HG02571 (cell line): ENCODE data around the gene PDSS2.
"Not testable (repeated sequence)": the region's sequence is repeated elsewhere in the genome, so short reads cannot be mapped to it uniquely, and the experiment has no call there.

Source experiments
- ATAC-seq: cut with Tn5 transposase; IDR thresholded peaks from one replicate; pipeline ENCODE4 v1.9.1; 2021; ENCODE audit warnings: mild to moderate bottlenecking, moderate library complexity; ENCODE audit not compliant: unreplicated experiment

PDSS2 gene

GRCh38 chr6:107128175-107128574 lies 331.2 kb downstream of the PDSS2 start:
- ATAC-seq: no peak

- ATAC-seq: no peak
These were observed 333.6 kb downstream of the PDSS2 start for GRCh38 chr6:107125771-107126170.

DNA sequence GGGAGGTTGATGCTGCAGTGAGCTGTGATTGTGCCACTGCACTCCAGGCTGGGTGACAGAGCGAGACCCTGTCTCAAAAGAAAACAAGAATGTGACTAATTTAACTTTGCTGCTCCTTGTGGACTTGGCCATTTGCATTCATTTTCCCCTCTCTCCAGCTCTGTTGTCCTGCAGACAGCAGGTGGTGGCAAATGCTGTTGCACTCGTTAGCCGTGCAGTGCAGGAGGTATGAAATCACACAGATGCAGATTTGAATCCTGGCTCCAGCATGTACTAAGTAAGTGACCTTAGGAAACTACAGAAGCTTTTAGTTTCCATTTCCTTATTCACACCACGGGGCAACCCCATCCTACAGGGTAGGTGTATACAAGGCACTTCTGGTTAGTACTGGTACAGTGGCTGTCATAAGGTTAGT lies 334.4 kb downstream of the PDSS2 start:
- peak; percentile 74 for ATAC-seq

DNA sequence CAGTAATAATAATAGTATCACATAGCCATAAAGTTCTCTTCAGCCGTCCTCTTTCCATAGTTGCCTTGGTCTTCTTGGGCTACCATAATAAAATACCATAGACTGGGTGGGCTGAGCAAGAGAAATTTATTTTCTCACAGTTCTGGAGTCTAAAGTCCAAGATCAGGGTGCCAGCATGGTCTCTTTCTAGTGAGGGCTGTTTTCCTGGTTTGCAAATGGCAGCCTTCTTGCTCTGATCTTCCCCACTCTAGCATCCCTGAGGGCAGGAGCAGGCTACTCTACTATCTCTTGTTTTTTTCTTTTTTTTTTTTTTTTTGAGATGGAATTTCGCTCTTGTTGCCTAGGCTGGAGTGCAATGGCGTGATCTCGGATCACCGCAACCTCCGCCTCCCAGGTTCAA lies 335.9 kb downstream of the PDSS2 start:
- no peak for ATAC-seq

DNA sequence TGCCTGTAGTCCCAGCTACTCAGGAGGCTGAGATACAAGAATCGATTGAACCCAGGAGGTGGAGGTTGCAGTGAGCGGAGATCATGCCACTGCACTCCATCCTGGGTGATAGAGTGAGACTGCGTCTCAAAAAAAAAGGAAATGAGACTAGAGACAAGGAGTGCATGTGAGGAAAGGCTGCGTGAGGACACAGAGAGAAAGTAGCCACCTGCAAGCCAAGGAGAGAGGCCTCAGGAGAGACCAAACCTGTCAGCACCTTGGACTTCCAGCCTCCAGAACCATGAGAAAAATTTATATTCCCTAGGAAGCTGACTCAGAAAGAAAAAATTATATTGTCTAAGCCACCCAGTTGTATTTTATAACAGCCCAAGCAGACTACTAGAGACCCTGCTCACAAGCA lies 336.6 kb downstream of the PDSS2 start:
- ATAC-seq: no peak

- ATAC-seq: no peak
These were observed 337.3 kb downstream of the PDSS2 start for GRCh38 chr6:107121964-107122495.

GRCh38 chr6:107121266-107121665 lies 338.1 kb downstream of the PDSS2 start:
- no peak for ATAC-seq

- ATAC-seq: no peak
These were observed 339.0 kb downstream of the PDSS2 start for GRCh38 chr6:107120404-107120803.

- no peak for ATAC-seq
These were observed 340.4 kb downstream of the PDSS2 start for GRCh38 chr6:107118976-107119375.

DNA sequence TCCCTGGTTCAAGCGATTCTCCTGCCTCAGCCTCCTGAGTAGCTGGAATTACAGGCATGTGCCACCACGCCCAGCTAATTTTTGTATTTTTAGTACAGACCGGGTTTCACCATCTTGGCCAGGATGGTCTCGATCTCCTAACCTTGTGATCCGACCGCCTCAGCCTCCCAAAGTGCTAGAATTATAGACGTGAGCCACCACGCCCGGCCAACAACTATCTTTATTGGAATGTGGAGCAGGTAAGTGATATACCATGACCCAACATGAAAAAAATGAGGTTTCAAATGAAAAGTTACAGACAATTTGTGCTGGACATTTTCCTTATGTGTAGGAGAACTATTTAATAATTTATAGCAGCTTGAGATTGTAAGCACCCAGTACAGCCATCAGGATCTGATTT lies 340.8 kb downstream of the PDSS2 start:
- ATAC-seq: not testable (repeated sequence)

- no peak for ATAC-seq
These were observed 342.4 kb downstream of the PDSS2 start for GRCh38 chr6:107116931-107117330.

DNA sequence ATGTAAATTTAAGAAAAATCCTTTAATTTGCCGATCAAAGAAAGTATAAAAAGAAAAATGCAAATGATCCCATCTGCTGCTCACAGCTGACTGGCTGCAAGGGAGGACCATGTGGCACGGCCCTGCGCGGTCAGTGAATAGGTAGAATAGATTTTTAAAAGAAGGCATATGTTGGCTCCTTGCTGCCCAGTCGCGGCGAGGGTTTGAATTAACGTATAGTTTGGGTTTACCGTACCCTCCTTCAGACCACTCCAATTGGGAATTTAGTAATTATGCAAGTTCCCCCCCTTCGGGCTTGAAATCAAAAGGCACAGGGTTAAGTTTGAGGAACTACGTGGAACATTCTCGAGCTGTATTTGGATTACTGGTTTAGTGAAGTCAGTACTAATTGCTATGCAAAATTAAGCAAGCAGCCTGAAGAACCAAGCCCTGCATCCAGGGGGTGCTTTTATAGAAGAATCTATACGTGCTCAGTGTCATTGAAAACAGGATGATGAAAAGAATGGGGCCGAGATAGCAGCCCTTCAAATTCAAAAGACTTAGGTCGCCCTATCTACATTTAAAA lies 343.0 kb downstream of the PDSS2 start:
- ATAC-seq: no peak

GRCh38 chr6:107115695-107116327 lies 343.6 kb downstream of the PDSS2 start:
- ATAC-seq: no peak

DNA sequence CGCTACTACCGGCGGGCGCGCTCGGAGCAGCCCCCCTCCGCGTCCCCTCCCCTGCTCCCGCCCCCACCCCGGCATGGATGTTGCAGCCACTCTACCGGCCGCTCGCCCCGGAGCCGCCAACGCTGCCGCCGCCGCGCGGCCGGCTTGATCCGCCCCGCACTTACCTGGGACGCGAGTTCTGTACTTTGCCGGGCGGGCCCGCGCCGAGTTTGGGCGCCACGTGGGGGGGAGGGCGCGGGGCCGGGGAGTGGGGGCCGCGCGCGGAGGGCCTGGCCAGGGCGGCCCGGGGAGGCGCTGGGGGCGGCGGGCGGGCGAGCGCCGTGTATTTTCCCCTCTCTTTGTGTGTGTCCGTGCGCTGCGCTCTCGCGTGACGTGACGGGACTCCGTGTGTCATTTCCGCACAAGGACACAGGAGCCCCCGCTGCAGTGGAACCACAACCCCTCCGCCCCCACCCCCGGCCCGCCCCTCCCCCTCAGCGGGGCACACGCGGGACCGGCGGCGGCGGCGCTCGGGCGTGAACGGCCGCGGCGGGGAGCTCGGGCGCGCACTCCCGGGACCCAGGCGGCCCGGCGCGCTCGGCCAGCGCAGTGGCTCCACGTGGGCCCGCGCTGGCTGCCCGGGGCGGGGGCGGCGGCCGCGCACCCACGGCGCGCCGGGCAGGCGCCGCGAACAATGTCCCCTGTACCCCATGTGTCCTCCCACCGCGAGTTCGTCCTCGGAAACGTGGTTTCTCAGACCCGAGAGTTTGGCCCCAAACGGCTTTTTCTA lies 344.3 kb downstream of the PDSS2 start, which contains the start of gene BEND3:
TSS of gene BEND3 (minus strand) at position 590 of the 769 bp plus-strand sequence. CDS start 16,230 bp downstream, outside the sequence.
- ATAC-seq: peak; percentile 20

DNA sequence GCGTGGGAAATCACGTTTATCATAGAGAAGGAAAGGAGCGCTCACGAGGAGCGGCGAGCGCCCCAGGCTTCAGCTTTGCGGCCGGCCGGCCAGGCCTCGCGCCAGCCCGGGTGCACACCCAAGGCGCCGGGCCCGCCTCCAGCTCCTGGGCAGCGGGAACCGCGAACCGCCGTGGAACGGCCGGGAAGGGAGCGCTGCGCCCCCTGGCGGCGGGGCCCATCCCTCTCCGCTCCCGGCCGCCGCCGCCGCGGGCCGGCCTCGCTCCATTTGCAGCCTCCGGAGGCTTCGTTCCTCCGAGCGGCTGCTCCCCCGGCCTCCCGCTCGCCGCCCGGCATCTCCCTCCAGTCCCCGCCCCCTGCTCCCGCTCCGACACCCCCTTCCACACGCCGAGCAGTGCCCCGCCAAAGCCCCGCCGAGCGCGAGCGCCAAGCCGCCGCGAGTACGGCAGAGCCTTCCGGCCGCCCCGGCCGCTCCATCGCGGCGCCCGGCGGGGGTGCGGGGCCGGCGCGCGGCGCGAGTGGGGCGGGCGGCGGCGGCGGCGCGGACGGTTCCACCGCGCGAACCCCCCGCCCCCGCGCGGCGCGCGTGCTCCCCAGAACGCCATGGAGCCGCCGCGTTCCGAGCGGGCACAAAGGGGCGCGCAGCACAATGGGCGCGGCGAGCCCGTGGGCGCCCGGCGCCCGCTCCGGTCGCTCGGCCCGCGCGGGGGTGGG lies 345.0 kb downstream of the PDSS2 start:
- ATAC-seq: peak; percentile 73

DNA sequence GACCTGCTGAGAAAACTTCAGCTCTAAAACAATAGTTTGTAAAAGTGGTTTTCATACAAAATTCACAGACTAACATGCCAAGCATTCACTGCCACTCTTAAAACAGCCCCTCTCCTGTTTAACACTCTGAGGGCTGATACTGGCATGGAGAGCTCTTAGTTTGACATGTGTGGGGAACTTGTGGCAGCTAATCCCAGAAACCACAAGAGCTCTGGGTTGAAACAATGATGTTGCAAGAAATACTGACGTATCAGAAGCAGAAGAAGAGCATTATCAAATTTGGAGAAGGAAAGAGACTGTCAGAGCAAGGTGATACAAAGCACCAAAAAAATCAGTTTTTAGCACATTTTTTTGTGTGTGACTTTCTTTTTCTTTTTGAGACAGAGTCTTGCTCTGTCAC lies 349.2 kb downstream of the PDSS2 start:
- ATAC-seq: no peak

- ATAC-seq: no peak
These were observed 351.0 kb downstream of the PDSS2 start for GRCh38 chr6:107108201-107108890.

DNA sequence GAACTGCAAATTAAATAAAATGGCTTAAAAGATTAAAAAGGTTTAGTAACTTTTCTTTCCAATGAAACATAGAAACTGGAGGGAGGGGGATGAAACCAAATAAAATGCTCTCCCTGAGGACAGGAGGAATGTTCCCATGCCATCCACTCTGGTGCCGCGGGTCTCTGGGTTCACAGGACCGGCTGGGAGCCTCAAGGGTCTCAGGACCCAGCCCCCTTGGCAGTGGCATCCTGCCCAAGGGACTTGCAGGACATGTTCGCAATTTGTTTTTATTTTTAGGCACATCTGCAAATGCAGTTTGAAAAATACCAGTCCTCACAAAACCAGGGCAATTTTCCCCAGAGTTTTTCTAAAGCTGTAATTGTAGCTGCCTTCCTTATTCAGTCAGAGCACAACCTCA lies 351.6 kb downstream of the PDSS2 start:
- ATAC-seq: no peak

- no peak for ATAC-seq
These were observed 353.2 kb downstream of the PDSS2 start for GRCh38 chr6:107106165-107106564.

DNA sequence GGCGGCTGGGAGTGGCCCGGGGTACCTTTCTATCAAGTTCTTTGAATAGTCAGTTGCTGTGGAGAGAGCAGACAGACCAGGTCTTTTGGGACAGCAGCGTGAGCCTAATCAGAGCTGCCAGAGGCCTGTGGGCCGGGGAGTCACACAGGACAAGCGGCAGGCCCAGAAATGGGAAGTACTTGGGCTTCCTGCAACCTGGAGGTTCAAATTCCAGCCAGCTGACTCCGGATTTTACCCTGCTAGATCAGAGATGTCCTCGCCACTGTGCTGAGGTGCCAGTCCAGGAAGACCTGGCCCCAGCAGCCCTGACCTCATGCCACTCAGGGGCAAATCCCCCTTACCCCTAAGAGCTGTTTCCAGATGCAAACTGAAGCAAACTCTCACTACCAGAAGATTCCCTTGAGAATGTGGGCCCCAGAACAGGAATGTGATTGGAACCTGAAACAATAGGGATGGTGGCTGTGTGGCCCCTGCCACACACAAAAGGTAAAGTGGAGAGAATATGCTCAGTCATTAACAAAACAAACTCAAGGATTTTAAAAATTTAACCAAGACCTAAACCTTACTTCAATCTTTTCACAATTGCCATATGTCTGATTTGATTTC lies 353.8 kb downstream of the PDSS2 start:
- ATAC-seq: no peak
